HepG2 (cell line): Measurements from ENCODE around the gene PRXL2B. TPM values are rescaled to one million over a fixed set of nuclear protein-coding genes. Genes with fewer than 3 reads are reported as not detected.

ENCODE experiments used
- CEBPB ChIP-seq: IDR thresholded peaks from 2 replicates; pipeline ENCODE4 v1.6.1; 2011; ENCODE audit warnings: low read depth, low read length, improper control_type of control experiment, borderline replicate concordance
- E2F2 ChIP-seq: sonication (generic); formaldehyde crosslinking; IDR thresholded peaks from 2 replicates; pipeline ENCODE4 v1.4.0; 2020; ENCODE audit warnings: missing genetic modification reagents, borderline replicate concordance
- FLYWCH1 ChIP-seq: sonication (generic); formaldehyde crosslinking; IDR thresholded peaks from 2 replicates; pipeline ENCODE4 v1.8.1; 2023; ENCODE audit warnings: mild to moderate bottlenecking, missing genetic modification reagents
- MAFG ChIP-seq: sonication (generic); formaldehyde crosslinking; IDR thresholded peaks from 2 replicates; pipeline ENCODE4 v1.5.1; 2020; ENCODE audit warnings: mild to moderate bottlenecking, missing genetic modification reagents
- MLXIP ChIP-seq: sonication (generic); formaldehyde crosslinking; IDR thresholded peaks from 2 replicates; pipeline ENCODE4 v1.9.0; 2021; ENCODE audit warnings: missing genetic modification reagents, borderline replicate concordance
- MXI1 ChIP-seq: IDR thresholded peaks from 3 replicates; pipeline ENCODE4 v1.6.1; 2012; ENCODE audit warnings: low read depth, low read length, inconsistent platforms, borderline replicate concordance
- PRDM10 ChIP-seq: sonication (generic); formaldehyde crosslinking; IDR thresholded peaks from 2 replicates; pipeline ENCODE4 v1.4.0; 2020; ENCODE audit warnings: low read depth, missing genetic modification reagents
- SKIL ChIP-seq: sonication (generic); formaldehyde crosslinking; IDR thresholded peaks from 2 replicates; pipeline ENCODE4 v1.8.0; 2022; ENCODE audit warnings: missing genetic modification reagents, mild to moderate bottlenecking, moderate library complexity, borderline replicate concordance
- STAT6 ChIP-seq: sonication (generic); formaldehyde crosslinking; IDR thresholded peaks from 2 replicates; pipeline ENCODE4 v1.4.0; 2020; ENCODE audit warnings: missing genetic modification reagents, mild to moderate bottlenecking, borderline replicate concordance
- ZBTB25 ChIP-seq: IDR thresholded peaks from 2 replicates; pipeline ENCODE4 v1.6.1; 2018; ENCODE audit warnings: missing genetic modification reagents
- ZKSCAN5 ChIP-seq: sonication (generic); formaldehyde crosslinking; IDR thresholded peaks from 2 replicates; pipeline ENCODE4 v1.5.1; 2020; ENCODE audit warnings: mild to moderate bottlenecking, missing genetic modification reagents
- ZNF558 ChIP-seq: sonication (generic); formaldehyde crosslinking; IDR thresholded peaks from 2 replicates; pipeline ENCODE4 v1.9.0; 2022; ENCODE audit warnings: mild to moderate bottlenecking, missing genetic modification reagents, borderline replicate concordance
- ZNF569 ChIP-seq: sonication (generic); formaldehyde crosslinking; IDR thresholded peaks from 2 replicates; pipeline ENCODE4 v1.5.0; 2020; ENCODE audit warnings: mild to moderate bottlenecking, missing genetic modification reagents, moderate library complexity, borderline replicate concordance
- polyA plus RNA-seq, 8 experiments: library from polyadenylated mRNA; depleted of rRNA in 3 of 8; stranded (reverse) in 7 of 8; unstranded in 1 of 8; fragments of >200 nt; fragmentation: Illumina TruSeq in 4 of 8; extraction: Trizol in 4 of 8; gene quantifications; 2 replicates each; pipeline versions ENCODE4 v1.2.1 to v1.2.3, GENCODE V29; 2011 to 2016; ENCODE audit warnings: low read depth in 4 of 8, missing spikeins in 1 of 8, mixed read lengths in 1 of 8; ENCODE audit not compliant: insufficient read depth in 1 of 8
- total RNA-seq, 5 experiments: library from RNA; depleted of rRNA; stranded (reverse); fragments of >200 nt; fragmentation: Illumina TruSeq; extraction: Trizol; gene quantifications; 2 replicates each; pipeline ENCODE4 v1.2.3, GENCODE V29; 2016; ENCODE audit warnings: low read depth in 1 of 5

PRXL2B gene
- total and polyA plus RNA-seq, 2 of the 13 experiments (the other 11 are each of a cell fraction or from before 2014, with no cell fraction given): 16.8 to 22.1 TPM

GRCh38 chr1:2548068-2548589 is 38.4 kb upstream of the PRXL2B start (continued):
- TF ChIP-seq MLXIP (CRISPR knock-in tag) (no peak), ZNF558 (CRISPR knock-in tag) (peak; percentile 63), ZBTB25 (CRISPR knock-in tag) (no peak), CEBPB (no peak), FLYWCH1 (CRISPR knock-in tag) (no peak), E2F2 (CRISPR knock-in tag) (no peak), MXI1 (peak; percentile 66; the same call in 1 of the 3 replicates), STAT6 (CRISPR knock-in tag) (no peak), PRDM10 (CRISPR knock-in tag) (no peak), SKIL (CRISPR knock-in tag) (no peak), ZKSCAN5 (CRISPR knock-in tag) (no peak), MAFG (0 out of 2 replicates have a peak, but pooled peaks have one; percentile 19), ZNF569 (no peak)
